Spleen (tissue), 7 donors: ENCODE results near the gene MRI1.

Source experiments
- CTCF ChIP-seq, 11 experiments: fragments of 200-600 bp in 7 of 11; fragments of 450-650 bp in 4 of 11; sonication (generic) in 4 of 11; IDR thresholded peaks in 8 of 11; conservative IDR thresholded peaks in 3 of 11; 1 replicate in 7 of 11; 2 replicates in 4 of 11; pipeline versions ENCODE4 v1.4.0 to v1.8.0; 2016 to 2021; ENCODE audit warnings: antibody characterized with exemption in 11 of 11, inconsistent platforms in 4 of 11, mild to moderate bottlenecking in 1 of 11
- POLR2A ChIP-seq, 3 donors: fragments of 450-650 bp; IDR thresholded peaks; one replicate each; pipeline ENCODE4 v1.5.1; 2017; ENCODE audit warnings: antibody characterized with exemption in 3 of 3, mild to moderate bottlenecking in 1 of 3
- POLR2AphosphoS5 ChIP-seq, 3 donors: sonication (generic); formaldehyde crosslinking; IDR thresholded peaks; one replicate each; pipeline ENCODE4 v1.5.1; 2017; ENCODE audit warnings: antibody characterized with exemption in 3 of 3
- donor health status: DM: no; HTN: no; CAD: no; lungs with moderate emphysema.
- donor health status: DM: no; HTN: no; CAD: no.
- donor health status: DM: no; HTN: no; CAD: no.

- TF ChIP-seq CTCF (IDR thresholded peaks at IDR 0.05 in 8 of 11, conservative IDR thresholded peaks at IDR 0.05 in 3 of 11) (no peak), POLR2AphosphoS5 (IDR thresholded peaks at IDR 0.05) (no peak), POLR2A (IDR thresholded peaks at IDR 0.05) (no peak)
Observed at GRCh38 chr19:13782537-13782936, 18.2 kb downstream of the MRI1 start.
